ENCODE data around the gene OVOL2.

The OVOL2 gene

GRCh38 chr20:18012901-18013300, 44.8 kb downstream of the OVOL2 start:
- Histone ChIP-seq H4K91ac (ENCODE audit: low read depth, low read length, poor library complexity) (no peak overlapping the region), H3K4ac (ENCODE audit: low read length) (no peak overlapping the region), H2BK12ac (ENCODE audit: low read length) (no peak overlapping the region), H3K9ac (ENCODE audit: low read depth, low read length, poor library complexity) (no peak overlapping the region), H2AK5ac (ENCODE audit: low read depth, low read length) (no peak overlapping the region), H3K14ac (ENCODE audit: low read length) (no peak overlapping the region), H2BK5ac (ENCODE audit: low read length) (no peak overlapping the region), H3K79me1 (ENCODE audit: low read depth, low read length) (no peaks in the 10 kb centered on the region), H3K9me3 (replicated peaks in 1 of 2; ENCODE audit: control insufficient read depth in 2 of 2, insufficient read depth in 1 of 2, low read depth in 1 of 2, low read length in 2 of 2) (no peaks in the 10 kb centered on the region), H2BK15ac (ENCODE audit: low read length) (no peak overlapping the region), H3K27ac (replicated peaks; ENCODE audit: low read length) (no peak overlapping the region), H3K4me2 (ENCODE audit: insufficient read depth, low read length, poor library complexity, severe bottlenecking) (no peak overlapping the region), H3K4me1 (ENCODE audit: control insufficient read depth in 2 of 2, insufficient read depth in 1 of 2, low read depth in 1 of 2, low read length in 2 of 2) (no peaks in the 10 kb centered on the region), H3K36me3 (replicated peaks in 1 of 2; ENCODE audit: control insufficient read depth in 2 of 2, insufficient read depth in 2 of 2, low read length in 2 of 2) (no peaks in the 10 kb centered on the region), H3K23ac (ENCODE audit: low read depth, low read length, poor library complexity) (no peak overlapping the region), H2BK120ac (ENCODE audit: low read depth, low read length) (no peak overlapping the region), H4K8ac (ENCODE audit: low read depth, low read length) (no peak overlapping the region), H3K4me3 (ENCODE audit: low read length in 2 of 2) (no peak overlapping the region), H2AFZ (ENCODE audit: low read length) (no peak overlapping the region), H3K18ac (ENCODE audit: low read length) (no peak overlapping the region), H3K27me3 (ENCODE audit: control insufficient read depth in 3 of 3, insufficient read depth in 3 of 3, low read depth in 1 of 3, low read length in 3 of 3) (no peaks in the 10 kb centered on the region)
- WGBS, 2 donors (ENCODE audit: extremely low coverage in 2 of 2, insufficient read length in 2 of 2, insufficient replicate concordance in 1 of 2), result no CpG with 5 or more reads among the region's 2 CpGs
- no peak for DNase-seq (ENCODE audit: low spot score)

GRCh38 chr20:18011951-18012645, 45.6 kb downstream of the OVOL2 start:
- H4K91ac ChIP-seq (ENCODE audit: low read depth, low read length, poor library complexity), result no peak overlapping the region
- no peak overlapping the region for H3K18ac ChIP-seq (ENCODE audit: low read length)
- peak overlapping the region; percentile 8 for H2AFZ ChIP-seq (ENCODE audit: low read length)
- no peak overlapping the region for H3K9ac ChIP-seq (ENCODE audit: low read depth, low read length, poor library complexity)
- no peak overlapping the region for H3K4me3 ChIP-seq (ENCODE audit: low read length in 2 of 2)
- H3K4me2 ChIP-seq (ENCODE audit: insufficient read depth, low read length, poor library complexity, severe bottlenecking), result no peak overlapping the region
- no peaks in the 10 kb centered on the region for H3K27me3 ChIP-seq (ENCODE audit: control insufficient read depth in 3 of 3, insufficient read depth in 3 of 3, low read depth in 1 of 3, low read length in 3 of 3)
- H2BK5ac ChIP-seq (ENCODE audit: low read length), result no peak overlapping the region
- H2BK120ac ChIP-seq (ENCODE audit: low read depth, low read length), result no peak overlapping the region
- H3K14ac ChIP-seq (ENCODE audit: low read length), result no peak overlapping the region
- no peak overlapping the region for H3K27ac ChIP-seq (replicated peaks; ENCODE audit: low read length)
- H3K9me3 ChIP-seq (replicated peaks in 1 of 2; ENCODE audit: control insufficient read depth in 2 of 2, insufficient read depth in 1 of 2, low read depth in 1 of 2, low read length in 2 of 2), result no peaks in the 10 kb centered on the region
- H3K4ac ChIP-seq (ENCODE audit: low read length), result no peak overlapping the region
- no peak overlapping the region for H4K8ac ChIP-seq (ENCODE audit: low read depth, low read length)
- WGBS, 2 donors (ENCODE audit: extremely low coverage in 2 of 2, insufficient read length in 2 of 2, insufficient replicate concordance in 1 of 2), result 100% methylated on average over 2 of the region's 21 CpGs
- no peaks in the 10 kb centered on the region for H3K36me3 ChIP-seq (replicated peaks in 1 of 2; ENCODE audit: control insufficient read depth in 2 of 2, insufficient read depth in 2 of 2, low read length in 2 of 2)
- H2AK5ac ChIP-seq (ENCODE audit: low read depth, low read length), result peak overlapping the region; percentile 17
- no peaks in the 10 kb centered on the region for H3K79me1 ChIP-seq (ENCODE audit: low read depth, low read length)
- no peak overlapping the region for H2BK12ac ChIP-seq (ENCODE audit: low read length)
- H2BK15ac ChIP-seq (ENCODE audit: low read length), result no peak overlapping the region
- H3K23ac ChIP-seq (ENCODE audit: low read depth, low read length, poor library complexity), result no peak overlapping the region
- no peak for DNase-seq (ENCODE audit: low spot score)
- no peaks in the 10 kb centered on the region for H3K4me1 ChIP-seq (ENCODE audit: control insufficient read depth in 2 of 2, insufficient read depth in 1 of 2, low read depth in 1 of 2, low read length in 2 of 2)

GRCh38 chr20:18011482-18011881, 46.2 kb downstream of the OVOL2 start:
- no peak overlapping the region for H4K91ac ChIP-seq (ENCODE audit: low read depth, low read length, poor library complexity)
- no CpG with 5 or more reads among the region's 14 CpGs for WGBS, 2 donors (ENCODE audit: extremely low coverage in 2 of 2, insufficient read length in 2 of 2, insufficient replicate concordance in 1 of 2)

DNA sequence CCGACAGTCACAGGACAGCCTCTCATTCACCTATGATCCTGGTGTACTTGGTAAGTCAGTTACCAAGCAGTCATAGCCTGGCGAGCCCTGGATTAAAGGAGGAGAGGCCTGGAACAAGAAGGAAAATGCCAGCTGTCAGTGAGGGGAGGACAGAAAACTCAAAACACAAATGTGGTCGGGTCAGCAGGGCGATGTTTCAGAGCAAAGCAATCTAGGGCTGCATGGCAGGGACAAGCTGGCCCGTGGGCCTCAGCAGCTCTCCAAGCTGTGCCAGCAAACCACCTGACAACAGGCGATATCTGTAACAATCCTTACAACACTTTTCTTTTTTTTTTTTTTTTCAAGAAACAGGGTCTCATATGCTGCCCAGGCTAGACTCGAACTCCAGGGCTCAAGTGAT, 48.6 kb downstream of the OVOL2 start:
- Histone ChIP-seq H3K4ac (ENCODE audit: low read length) (no peak overlapping the region), H3K4me2 (ENCODE audit: insufficient read depth, low read length, poor library complexity, severe bottlenecking) (no peak overlapping the region), H2AFZ (ENCODE audit: low read length) (no peak overlapping the region), H3K4me3 (ENCODE audit: low read length in 2 of 2) (no peak overlapping the region), H3K14ac (ENCODE audit: low read length) (no peak overlapping the region), H3K27me3 (ENCODE audit: control insufficient read depth in 3 of 3, insufficient read depth in 3 of 3, low read depth in 1 of 3, low read length in 3 of 3) (no peaks in the 10 kb centered on the region), H3K36me3 (replicated peaks in 1 of 2; ENCODE audit: control insufficient read depth in 2 of 2, insufficient read depth in 2 of 2, low read length in 2 of 2) (no peaks in the 10 kb centered on the region), H4K91ac (ENCODE audit: low read depth, low read length, poor library complexity) (no peak overlapping the region), H2BK15ac (ENCODE audit: low read length) (no peak overlapping the region), H2AK5ac (ENCODE audit: low read depth, low read length) (no peak overlapping the region), H3K4me1 (ENCODE audit: control insufficient read depth in 2 of 2, insufficient read depth in 1 of 2, low read depth in 1 of 2, low read length in 2 of 2) (peaks cover 6 to 9% of the 10 kb centered on the region in 2 donors), H2BK5ac (ENCODE audit: low read length) (no peak overlapping the region), H3K79me1 (ENCODE audit: low read depth, low read length) (no peaks in the 10 kb centered on the region), H4K8ac (ENCODE audit: low read depth, low read length) (no peak overlapping the region), H3K23ac (ENCODE audit: low read depth, low read length, poor library complexity) (no peak overlapping the region), H2BK12ac (ENCODE audit: low read length) (no peak overlapping the region), H2BK120ac (ENCODE audit: low read depth, low read length) (no peak overlapping the region), H3K18ac (ENCODE audit: low read length) (no peak overlapping the region), H3K9me3 (replicated peaks in 1 of 2; ENCODE audit: control insufficient read depth in 2 of 2, insufficient read depth in 1 of 2, low read depth in 1 of 2, low read length in 2 of 2) (no peaks in the 10 kb centered on the region), H3K9ac (ENCODE audit: low read depth, low read length, poor library complexity) (no peak overlapping the region), H3K27ac (replicated peaks; ENCODE audit: low read length) (no peak overlapping the region)
- no CpG with 5 or more reads among the region's 7 CpGs for WGBS, 2 donors (ENCODE audit: extremely low coverage in 2 of 2, insufficient read length in 2 of 2, insufficient replicate concordance in 1 of 2)
- DNase-seq (ENCODE audit: low spot score), result no peak

More at GRCh38 chr20:18011482-18011881, 46.2 kb downstream of the OVOL2 start:
- H2AFZ ChIP-seq (ENCODE audit: low read length), result peak overlapping the region; percentile 8
- H3K14ac ChIP-seq (ENCODE audit: low read length), result no peak overlapping the region
- H3K4me2 ChIP-seq (ENCODE audit: insufficient read depth, low read length, poor library complexity, severe bottlenecking), result no peak overlapping the region
- DNase-seq (ENCODE audit: low spot score), result no peak
- no peak overlapping the region for H2BK5ac ChIP-seq (ENCODE audit: low read length)
- H3K18ac ChIP-seq (ENCODE audit: low read length), result no peak overlapping the region
- H4K8ac ChIP-seq (ENCODE audit: low read depth, low read length), result no peak overlapping the region
- H3K27ac ChIP-seq (replicated peaks; ENCODE audit: low read length), result no peak overlapping the region
- no peak overlapping the region for H2BK15ac ChIP-seq (ENCODE audit: low read length)
- no peak overlapping the region for H2AK5ac ChIP-seq (ENCODE audit: low read depth, low read length)
- no peak overlapping the region for H3K4me3 ChIP-seq (ENCODE audit: low read length in 2 of 2)
- H3K4ac ChIP-seq (ENCODE audit: low read length), result no peak overlapping the region
- no peaks in the 10 kb centered on the region for H3K27me3 ChIP-seq (ENCODE audit: control insufficient read depth in 3 of 3, insufficient read depth in 3 of 3, low read depth in 1 of 3, low read length in 3 of 3)
- no peak overlapping the region for H3K23ac ChIP-seq (ENCODE audit: low read depth, low read length, poor library complexity)
- H3K4me1 ChIP-seq (ENCODE audit: control insufficient read depth in 2 of 2, insufficient read depth in 1 of 2, low read depth in 1 of 2, low read length in 2 of 2), result no peaks in the 10 kb centered on the region
- H2BK12ac ChIP-seq (ENCODE audit: low read length), result no peak overlapping the region
- H3K9ac ChIP-seq (ENCODE audit: low read depth, low read length, poor library complexity), result no peak overlapping the region
- H2BK120ac ChIP-seq (ENCODE audit: low read depth, low read length), result no peak overlapping the region
- no peaks in the 10 kb centered on the region for H3K9me3 ChIP-seq (replicated peaks in 1 of 2; ENCODE audit: control insufficient read depth in 2 of 2, insufficient read depth in 1 of 2, low read depth in 1 of 2, low read length in 2 of 2)
- H3K79me1 ChIP-seq (ENCODE audit: low read depth, low read length), result no peaks in the 10 kb centered on the region
- no peaks in the 10 kb centered on the region for H3K36me3 ChIP-seq (replicated peaks in 1 of 2; ENCODE audit: control insufficient read depth in 2 of 2, insufficient read depth in 2 of 2, low read length in 2 of 2)

Measured in neuronal stem cell (in vitro differentiated cells).